ENCODE data around the gene BLOC1S6. TPM values are rescaled to one million over a fixed set of nuclear protein-coding genes. Genes with fewer than 3 reads are reported as not detected.
A peak's percentile ranks its signal among the peaks of the same experiment; 100 is the strongest.
"Not testable (repeated sequence)": the region's sequence is repeated elsewhere in the genome, so short reads cannot be mapped to it uniquely, and the experiment has no call there.

The BLOC1S6 gene
- polyA plus RNA-seq, 4 donors, result 40.3 to 57.3 (median 47.1) TPM

GRCh38 chr15:45637141-45637540, 50.0 kb downstream of the BLOC1S6 start:
- DNase-seq (ENCODE audit: low read depth in 4 of 4, low spot score in 2 of 4), result no peak

GRCh38 chr15:45637552-45638033, 50.4 kb downstream of the BLOC1S6 start:
- DNase-seq (ENCODE audit: low read depth in 4 of 4, low spot score in 2 of 4), result peak in 1 of 4 donors; percentile 28

- DNase-seq (ENCODE audit: low read depth in 4 of 4, low spot score in 2 of 4), result no peak
Observed at GRCh38 chr15:45640616-45641015, 53.4 kb downstream of the BLOC1S6 start.

- DNase-seq (ENCODE audit: low read depth in 4 of 4, low spot score in 2 of 4), result no peak
Observed at GRCh38 chr15:45641374-45641781, 54.2 kb downstream of the BLOC1S6 start.

- no peak for DNase-seq (ENCODE audit: low read depth in 4 of 4, low spot score in 2 of 4)
Observed at GRCh38 chr15:45641999-45642932, 55.1 kb downstream of the BLOC1S6 start.

- no peak for DNase-seq (ENCODE audit: low read depth in 4 of 4, low spot score in 2 of 4)
Observed at GRCh38 chr15:45644437-45644836, 57.3 kb downstream of the BLOC1S6 start.

GRCh38 chr15:45645026-45645980, 58.1 kb downstream of the BLOC1S6 start:
- DNase-seq (ENCODE audit: low read depth in 4 of 4, low spot score in 2 of 4), result no peak

- DNase-seq (ENCODE audit: low read depth in 4 of 4, low spot score in 2 of 4), result no peak
Observed at GRCh38 chr15:45646220-45646619, 59.0 kb downstream of the BLOC1S6 start.

- DNase-seq (ENCODE audit: low read depth in 4 of 4, low spot score in 2 of 4), result no peak
Observed at GRCh38 chr15:45647828-45648227, 60.6 kb downstream of the BLOC1S6 start.

- no peak for DNase-seq (ENCODE audit: low read depth in 4 of 4, low spot score in 2 of 4)
Observed at GRCh38 chr15:45648521-45649200, 61.5 kb downstream of the BLOC1S6 start.

GRCh38 chr15:45650007-45650406, 62.8 kb downstream of the BLOC1S6 start:
- not testable (repeated sequence) for DNase-seq (ENCODE audit: low read depth in 4 of 4, low spot score in 2 of 4)

GRCh38 chr15:45650889-45651525, 63.8 kb downstream of the BLOC1S6 start:
- DNase-seq (ENCODE audit: low read depth in 4 of 4, low spot score in 2 of 4), result no peak

GRCh38 chr15:45653702-45654424, 66.7 kb downstream of the BLOC1S6 start:
- DNase-seq (ENCODE audit: low read depth in 4 of 4, low spot score in 2 of 4), result no peak

GRCh38 chr15:45654749-45655148, 67.6 kb downstream of the BLOC1S6 start:
- DNase-seq (ENCODE audit: low read depth in 4 of 4, low spot score in 2 of 4), result no peak

- no peak for DNase-seq (ENCODE audit: low read depth in 4 of 4, low spot score in 2 of 4)
Observed at GRCh38 chr15:45657254-45657653, 70.1 kb downstream of the BLOC1S6 start.

GRCh38 chr15:45657764-45658545, 70.8 kb downstream of the BLOC1S6 start:
- DNase-seq (ENCODE audit: low read depth in 4 of 4, low spot score in 2 of 4), result no peak
